Endothelial cell of umbilical vein (primary cell): ENCODE results near the gene RIMBP3C. TPM values are rescaled to one million over a fixed set of nuclear protein-coding genes. Genes with fewer than 3 reads are reported as not detected.

Experiments
- BruUV-seq: library from RNA; stranded (reverse); fragments of 400-500 nt; replicated peaks from 2 replicates; lab custom pipeline; 2021; lab: Mats Ljungman, UMichigan
- CTCF ChIA-PET: fragments of 300-600, 350-600 bp; sonication (Branson Sonifier 250); formaldehyde crosslinking; loops from one replicate; lab custom pipeline; 2021; ENCODE audit warnings: antibody characterized with exemption, inconsistent platforms; lab: Charles Lee
- POLR2A ChIA-PET: fragments of 300-600, 350-600 bp; sonication (Branson Sonifier 250); formaldehyde crosslinking; loops from one replicate; lab custom pipeline; 2021; ENCODE audit warnings: antibody characterized with exemption, inconsistent platforms; lab: Charles Lee
- DNase-seq: peaks from one replicate; pipeline ENCODE4 v3.0.0-alpha.2; 2011; ENCODE audit warnings: low read depth, low spot score
- FAIRE-seq: peaks from 2 replicates; lab custom pipeline; 2011; peaks lifted over from hg19 to GRCh38; lab: Jason Lieb, UNC
- H2AFZ ChIP-seq: 2 replicates; pipeline ENCODE4 v1.6.0; 2012; ENCODE audit warnings: low read depth, low read length, control low read depth, inconsistent platforms
- H3K27ac ChIP-seq: 2 replicates; pipeline ENCODE4 v1.5.1; 2011; ENCODE audit warnings: low read depth, mild to moderate bottlenecking, control low read depth, low read length, moderate library complexity; ENCODE audit not compliant: insufficient read depth
- H3K27me3 ChIP-seq, 2 experiments: 2 replicates each; pipeline versions ENCODE4 v1.6.0 to v1.6.1; 2011; ENCODE audit warnings: low read length in 2 of 2, mixed read lengths in 1 of 2; ENCODE audit not compliant: control insufficient read depth in 2 of 2, insufficient read depth in 2 of 2
- H3K36me3 ChIP-seq, 2 experiments: 2 replicates in 1 of 2; 3 replicates in 1 of 2; pipeline ENCODE4 v1.5.1; 2011; ENCODE audit warnings: low read length in 2 of 2, mild to moderate bottlenecking in 1 of 2, moderate library complexity in 1 of 2; ENCODE audit not compliant: control insufficient read depth in 2 of 2, insufficient read depth in 2 of 2; ENCODE audit errors: extremely low read depth in 1 of 2
- H3K4me1 ChIP-seq: 3 replicates; pipeline ENCODE4 v1.5.1; 2011; ENCODE audit warnings: mild to moderate bottlenecking, low read length; ENCODE audit not compliant: control insufficient read depth, insufficient read depth; ENCODE audit errors: extremely low read depth
- H3K4me2 ChIP-seq: 2 replicates; pipeline ENCODE4 v1.6.1; 2011; ENCODE audit warnings: low read length, control low read depth, mixed read lengths; ENCODE audit not compliant: insufficient read depth
- H3K4me3 ChIP-seq, 3 experiments: fragments of 200-600 bp in 1 of 3; sonication (generic), shearing (Covaris generic) in 1 of 3; replicated peaks in 1 of 3; 2 replicates each; pipeline ENCODE4 v1.5.1; 2011 to 2016; ENCODE audit warnings: control low read depth in 3 of 3, low read length in 3 of 3, mild to moderate bottlenecking in 2 of 3, inconsistent platforms in 1 of 3, low read depth in 1 of 3, moderate library complexity in 1 of 3; ENCODE audit not compliant: insufficient read depth in 1 of 3
- H3K79me2 ChIP-seq: 2 replicates; pipeline ENCODE4 v1.6.0; 2012; ENCODE audit warnings: low read length, inconsistent platforms; ENCODE audit not compliant: control insufficient read depth, insufficient read depth
- H3K9ac ChIP-seq: replicated peaks from 2 replicates; pipeline ENCODE3; 2011; ENCODE audit warnings: low read length, control low read depth; ENCODE audit not compliant: insufficient read depth; ENCODE audit errors: extremely low read depth
- H3K9me1 ChIP-seq: replicated peaks from 3 replicates; pipeline ENCODE4 v1.6.0; 2011; ENCODE audit warnings: mild to moderate bottlenecking, low read length; ENCODE audit not compliant: control insufficient read depth, insufficient read depth; ENCODE audit errors: extremely low read depth
- H3K9me3 ChIP-seq: replicated peaks from 2 replicates; pipeline ENCODE4 v1.5.1; 2012; ENCODE audit warnings: low read length, inconsistent platforms; ENCODE audit not compliant: control insufficient read depth, insufficient read depth
- H4K20me1 ChIP-seq: replicated peaks from 2 replicates; pipeline ENCODE3; 2011; ENCODE audit warnings: mild to moderate bottlenecking, low read length; ENCODE audit not compliant: control insufficient read depth, insufficient read depth; ENCODE audit errors: extremely low read depth
- EZH2 ChIP-seq: IDR thresholded peaks from 2 replicates; pipeline ENCODE4 v1.6.1; 2012; ENCODE audit warnings: borderline replicate concordance, low read depth, mild to moderate bottlenecking, moderate library complexity, low read length, inconsistent platforms; ENCODE audit not compliant: severe bottlenecking
- FOS ChIP-seq: IDR thresholded peaks from 2 replicates; pipeline ENCODE4 v1.6.1; 2011; ENCODE audit warnings: mild to moderate bottlenecking, low read length, moderate library complexity, borderline replicate concordance; ENCODE audit not compliant: insufficient read depth
- GATA2 ChIP-seq: IDR thresholded peaks from 2 replicates; pipeline ENCODE4 v1.7.0; 2011; ENCODE audit warnings: low read depth, mild to moderate bottlenecking, moderate library complexity, mixed read lengths, low read length; ENCODE audit not compliant: insufficient read length, insufficient read depth
- JUN ChIP-seq: IDR thresholded peaks from 2 replicates; pipeline ENCODE4 v1.6.1; 2011; ENCODE audit warnings: borderline replicate concordance, low read depth; ENCODE audit not compliant: insufficient read length, insufficient read depth
- MYC ChIP-seq: IDR thresholded peaks from one replicate; pipeline ENCODE4 v1.6.1; 2011; ENCODE audit warnings: mild to moderate bottlenecking, low read depth, low read length
- POLR2A ChIP-seq: IDR thresholded peaks from 2 replicates; pipeline ENCODE4 v1.6.1; 2012; ENCODE audit warnings: low read depth, mild to moderate bottlenecking, control low read depth, low read length
- POLR2AphosphoS5 ChIP-seq: IDR thresholded peaks from 2 replicates; pipeline ENCODE4 v1.6.1; 2012; ENCODE audit warnings: low read depth, mild to moderate bottlenecking, control low read depth, low read length, moderate library complexity; ENCODE audit not compliant: insufficient read depth
- dilution Hi-C: fragments of 300-500 bp; cut with MboI; formaldehyde crosslinking; loops from one replicate; pipeline ENCODE4 v1.15.0; 2019; ENCODE audit warnings: low sequenced_read_pairs; ENCODE audit not compliant: extremely low pct_ligation_motif_present
- intact Hi-C: fragments of 100-400 bp; cut with micrococcal nuclease; formaldehyde crosslinking; loops from one replicate; pipeline ENCODE4 v1.10.0; 2022
- polyA plus RNA-seq, 4 experiments: library from polyadenylated mRNA; depleted of rRNA in 3 of 4; stranded (reverse) in 3 of 4; unstranded in 1 of 4; fragments of >200 nt; gene quantifications; 2 replicates each; pipeline versions ENCODE4 v1.2.1 to v1.2.3, GENCODE V29; 2011 to 2012; ENCODE audit warnings: missing spikeins in 1 of 4
- total RNA-seq: library from RNA; stranded (reverse); gene quantifications from 2 replicates; pipeline ENCODE4 v1.2.3, GENCODE V29; 2021
- TF ChIP-seq, protein P1 (sequence below), 2 donors: IDR thresholded peaks; 1 replicate in 1 of 2; 2 replicates in 1 of 2; pipeline ENCODE4 v1.5.1; 2011; ENCODE audit warnings: low read length in 2 of 2, mild to moderate bottlenecking in 2 of 2, moderate library complexity in 2 of 2, control low read depth in 1 of 2, inconsistent platforms in 1 of 2, low read depth in 1 of 2; ENCODE audit not compliant: insufficient read depth in 1 of 2; ENCODE audit errors: extremely low read depth in 1 of 2
- TF ChIP-seq, protein P2 (sequence below): IDR thresholded peaks from 2 replicates; pipeline ENCODE4 v1.6.1; 2011; ENCODE audit not compliant: insufficient read depth, insufficient read length

RIMBP3C gene
- total and polyA plus RNA-seq, 2 donors (not counting 3 experiments of a cell fraction or from before 2014, with no cell fraction given): 0.04 to 0.09 TPM

DNA sequence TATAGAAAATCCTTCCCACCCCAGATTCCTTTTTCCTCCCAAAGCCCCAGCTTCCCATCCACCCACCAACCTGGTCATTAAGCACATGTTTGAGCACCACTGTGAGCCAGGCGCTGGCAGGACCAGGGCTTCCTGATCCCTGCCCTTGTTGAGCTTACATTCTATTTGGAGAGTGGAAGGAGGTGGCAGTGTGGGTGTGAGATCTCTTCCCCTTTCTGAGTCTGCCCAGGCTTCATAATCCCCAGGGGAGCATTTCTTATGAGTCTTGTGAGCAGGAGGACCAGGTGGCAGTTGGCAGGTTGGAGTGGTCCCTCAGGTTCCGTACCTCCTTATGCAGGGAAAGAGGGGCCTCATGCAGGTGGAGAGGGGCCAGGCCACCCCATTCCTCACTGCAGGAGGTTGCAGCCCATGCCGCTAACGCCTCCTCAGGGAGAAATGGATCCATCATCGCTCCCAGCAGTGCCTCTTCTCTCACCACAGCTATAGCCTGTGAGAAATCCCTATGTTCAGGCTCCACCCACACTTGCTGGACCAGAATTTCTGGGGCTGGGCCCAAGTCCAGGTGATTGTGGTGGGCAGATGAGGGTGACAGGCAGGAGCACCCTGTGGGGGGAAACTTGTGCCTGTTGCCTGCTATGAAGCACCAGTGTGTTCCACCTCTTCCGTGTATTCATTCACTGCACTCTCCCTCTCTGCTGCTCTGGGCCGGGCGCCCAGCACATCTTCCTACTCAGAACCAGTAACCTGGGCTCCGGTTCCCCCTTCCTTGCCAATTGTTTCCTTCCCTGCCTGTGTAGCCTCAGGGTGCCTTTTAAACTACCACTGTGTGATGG is 39.8 kb upstream of the RIMBP3C start:
- Histone ChIP-seq H3K4me1 (no peaks in the 10 kb centered on the region), H3K36me3 (peaks cover 19 to 32% of the 10 kb centered on the region in 2 experiments), H3K9me3 (no peaks in the 10 kb centered on the region), H3K9me1 (no peaks in the 10 kb centered on the region), H2AFZ (no peak overlapping the region), H3K79me2 (peaks cover 98% of the 10 kb centered on the region), H4K20me1 (peaks cover 9% of the 10 kb centered on the region), H3K9ac (no peak overlapping the region), H3K4me2 (no peak overlapping the region), H3K27ac (no peak overlapping the region), H3K4me3 (no peak overlapping the region), H3K27me3 (no peaks in the 10 kb centered on the region)
- no peak for FAIRE-seq
- no TSS peak for BruUV-seq
- ChIA-PET CTCF (no interaction called here), POLR2A (interaction anchor here (0.6 kb wide), 1 partner anchor 8 kb away, joined by 3 read pairs; no protein-coding TSS in a partner anchor)
- intact Hi-C loops: no loop called here
- TF ChIP-seq GATA2 (no peak), JUN (no peak), POLR2AphosphoS5 (no peak), EZH2 (no peak), FOS (no peak), MYC (no peak), POLR2A (no peak)
- TF ChIP-seq, protein P1, sequence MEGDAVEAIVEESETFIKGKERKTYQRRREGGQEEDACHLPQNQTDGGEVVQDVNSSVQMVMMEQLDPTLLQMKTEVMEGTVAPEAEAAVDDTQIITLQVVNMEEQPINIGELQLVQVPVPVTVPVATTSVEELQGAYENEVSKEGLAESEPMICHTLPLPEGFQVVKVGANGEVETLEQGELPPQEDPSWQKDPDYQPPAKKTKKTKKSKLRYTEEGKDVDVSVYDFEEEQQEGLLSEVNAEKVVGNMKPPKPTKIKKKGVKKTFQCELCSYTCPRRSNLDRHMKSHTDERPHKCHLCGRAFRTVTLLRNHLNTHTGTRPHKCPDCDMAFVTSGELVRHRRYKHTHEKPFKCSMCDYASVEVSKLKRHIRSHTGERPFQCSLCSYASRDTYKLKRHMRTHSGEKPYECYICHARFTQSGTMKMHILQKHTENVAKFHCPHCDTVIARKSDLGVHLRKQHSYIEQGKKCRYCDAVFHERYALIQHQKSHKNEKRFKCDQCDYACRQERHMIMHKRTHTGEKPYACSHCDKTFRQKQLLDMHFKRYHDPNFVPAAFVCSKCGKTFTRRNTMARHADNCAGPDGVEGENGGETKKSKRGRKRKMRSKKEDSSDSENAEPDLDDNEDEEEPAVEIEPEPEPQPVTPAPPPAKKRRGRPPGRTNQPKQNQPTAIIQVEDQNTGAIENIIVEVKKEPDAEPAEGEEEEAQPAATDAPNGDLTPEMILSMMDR (IDR thresholded peaks at IDR 0.05; ENCODE audit: extremely low read depth in 1 of 2, insufficient read depth in 1 of 2, low read depth in 1 of 2, low read length in 2 of 2): no peak
- TF ChIP-seq, protein P2, sequence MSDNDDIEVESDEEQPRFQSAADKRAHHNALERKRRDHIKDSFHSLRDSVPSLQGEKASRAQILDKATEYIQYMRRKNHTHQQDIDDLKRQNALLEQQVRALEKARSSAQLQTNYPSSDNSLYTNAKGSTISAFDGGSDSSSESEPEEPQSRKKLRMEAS: no peak
- dilution Hi-C loops: no loop called here
- no peak for DNase-seq
